GM18907 (cell line): ENCODE measurements around the gene PEF1.

ENCODE experiments used
- ATAC-seq: cut with Tn5 transposase; IDR thresholded peaks from one replicate; pipeline ENCODE4 v1.9.1; 2021; ENCODE audit warnings: mild to moderate bottlenecking, moderate library complexity; ENCODE audit not compliant: unreplicated experiment

PEF1 gene

DNA sequence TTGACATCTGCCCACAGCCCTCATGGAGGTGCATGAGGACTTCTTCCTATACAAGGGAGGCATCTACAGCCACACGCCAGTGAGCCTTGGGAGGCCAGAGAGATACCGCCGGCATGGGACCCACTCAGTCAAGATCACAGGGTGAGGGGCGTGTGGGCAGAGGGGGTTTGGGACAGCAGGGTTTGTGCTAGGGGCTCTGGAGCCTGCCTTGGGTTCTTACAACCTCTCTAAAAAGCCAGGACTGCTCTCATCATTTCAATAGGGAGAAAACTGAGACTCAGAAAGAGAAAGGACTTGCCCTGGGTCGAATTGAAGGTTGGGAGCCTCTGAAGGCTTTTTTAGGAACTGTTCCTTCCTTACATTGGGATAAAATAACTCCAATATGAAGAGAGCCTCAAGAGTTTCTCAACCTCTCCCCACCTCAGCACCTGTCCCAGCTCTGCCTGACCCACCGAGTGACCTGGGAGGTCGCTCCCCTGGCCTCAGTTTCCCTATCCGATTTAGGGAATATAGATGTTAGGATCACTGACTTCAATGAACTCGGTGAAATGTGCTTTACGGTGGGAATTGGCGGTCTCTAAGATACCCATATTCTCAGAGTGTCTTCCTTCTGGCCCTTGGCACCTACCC lies 58.8 kb downstream of the PEF1 start:
- no peak for ATAC-seq

DNA sequence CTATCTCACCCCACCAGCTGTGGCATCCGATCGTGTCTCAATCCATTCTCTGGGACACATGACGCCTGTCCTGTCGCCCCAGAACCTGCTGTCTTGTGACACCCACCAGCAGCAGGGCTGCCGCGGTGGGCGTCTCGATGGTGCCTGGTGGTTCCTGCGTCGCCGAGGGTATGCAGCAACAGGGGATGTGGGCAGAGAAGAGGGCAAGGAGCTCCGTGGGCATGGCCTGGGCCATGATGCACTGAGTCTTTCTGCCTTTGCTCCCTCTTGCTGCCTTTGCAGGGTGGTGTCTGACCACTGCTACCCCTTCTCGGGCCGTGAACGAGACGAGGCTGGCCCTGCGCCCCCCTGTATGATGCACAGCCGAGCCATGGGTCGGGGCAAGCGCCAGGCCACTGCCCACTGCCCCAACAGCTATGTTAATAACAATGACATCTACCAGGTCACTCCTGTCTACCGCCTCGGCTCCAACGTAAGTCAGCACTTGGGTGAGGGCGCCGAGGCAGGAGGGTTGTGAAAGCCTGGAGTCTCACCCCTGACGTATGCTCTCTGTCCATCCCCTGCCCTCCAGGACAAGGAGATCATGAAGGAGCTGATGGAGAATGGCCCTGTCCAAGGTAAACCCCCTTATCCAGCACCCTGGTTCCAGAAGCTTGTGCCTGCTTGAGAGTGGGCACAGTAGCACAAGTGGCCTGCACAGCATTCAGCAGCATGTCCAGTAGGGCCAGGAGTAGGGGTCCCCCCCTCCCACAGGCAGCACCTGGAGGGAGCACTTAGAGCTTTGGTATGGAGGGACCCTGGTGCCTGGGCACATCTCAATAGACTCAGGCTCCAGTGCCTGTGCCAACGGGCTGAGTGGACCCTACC lies 59.6 kb downstream of the PEF1 start:
- no peak for ATAC-seq

DNA sequence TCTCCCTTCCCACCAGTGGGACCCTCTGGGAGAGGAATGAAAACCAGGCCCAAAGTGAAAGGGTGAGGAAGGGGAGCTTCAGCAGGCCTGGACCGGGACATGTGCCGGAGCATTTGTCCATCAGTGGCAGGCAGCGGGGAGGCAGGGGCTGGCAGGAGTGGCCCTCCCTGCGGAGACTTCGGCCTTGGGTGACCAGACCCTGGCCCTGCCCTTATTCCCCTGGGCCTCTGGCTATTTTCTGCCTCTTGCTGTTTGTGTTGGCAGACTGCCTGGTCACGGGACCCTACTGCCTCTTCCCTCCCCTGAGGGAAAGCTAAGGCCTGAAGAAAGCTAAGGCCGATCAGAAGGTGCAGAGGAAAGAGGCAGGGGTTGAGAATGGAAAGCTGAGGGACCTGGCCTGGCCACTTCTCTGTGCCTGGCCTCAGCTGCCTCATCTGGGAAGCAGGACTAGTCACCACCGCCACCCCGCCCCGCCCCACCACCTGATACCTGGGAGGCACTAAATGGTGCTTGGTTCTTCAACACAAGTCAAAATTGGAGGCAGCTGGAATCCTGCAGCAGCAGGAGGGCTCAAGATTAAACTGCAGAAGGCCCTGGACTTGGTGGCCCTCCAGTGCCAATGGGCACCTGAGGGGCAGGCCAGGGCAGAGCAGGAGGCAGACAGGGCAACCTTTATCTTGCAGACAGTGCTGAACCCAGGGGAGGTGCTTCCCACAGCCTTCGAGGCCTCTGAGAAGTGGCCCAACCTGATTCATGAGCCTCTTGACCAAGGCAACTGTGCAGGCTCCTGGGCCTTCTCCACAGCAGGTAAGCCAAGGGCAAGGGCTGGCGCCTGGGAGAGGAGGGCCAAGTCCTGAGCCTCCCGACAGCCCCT lies 60.4 kb downstream of the PEF1 start:
- ATAC-seq: no peak

DNA sequence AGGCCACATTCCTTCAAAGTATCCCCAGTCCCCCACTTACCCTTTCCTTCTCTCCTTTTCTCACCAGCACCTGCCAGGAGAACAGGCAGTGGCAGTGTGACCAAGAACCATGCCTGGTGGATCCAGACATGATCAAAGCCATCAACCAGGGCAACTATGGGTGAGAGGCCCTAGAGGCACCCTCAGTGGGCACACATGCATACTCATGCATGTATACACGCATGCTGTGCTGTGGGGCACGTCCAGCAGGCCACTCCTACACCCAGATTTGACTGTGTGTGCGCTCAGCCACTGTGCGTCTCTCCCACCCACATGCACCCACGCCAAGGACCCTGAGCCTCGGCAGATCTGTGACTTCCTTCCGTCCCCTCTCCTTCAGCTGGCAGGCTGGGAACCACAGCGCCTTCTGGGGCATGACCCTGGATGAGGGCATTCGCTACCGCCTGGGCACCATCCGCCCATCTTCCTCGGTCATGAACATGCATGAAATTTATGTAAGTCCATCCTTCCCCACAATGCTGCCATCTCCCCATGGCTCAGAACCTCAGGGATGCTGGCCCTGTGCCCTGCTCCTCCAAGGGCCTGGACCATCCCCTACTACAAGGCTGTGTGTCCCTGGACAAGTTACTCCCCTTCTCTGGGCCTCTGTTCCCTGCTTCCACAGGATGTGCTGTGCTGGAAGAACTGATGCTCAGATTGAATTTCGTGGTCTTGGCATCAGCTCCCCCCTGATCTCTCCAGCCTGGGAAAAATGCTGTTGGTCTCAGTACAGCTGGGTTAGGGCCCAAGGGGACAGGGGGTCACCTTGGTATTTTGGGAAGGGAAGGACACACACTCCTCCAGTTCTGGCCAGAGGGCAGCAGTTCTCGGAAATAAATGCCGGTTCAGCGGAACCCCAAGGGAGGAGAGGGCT lies 61.3 kb downstream of the PEF1 start:
- no peak for ATAC-seq

DNA sequence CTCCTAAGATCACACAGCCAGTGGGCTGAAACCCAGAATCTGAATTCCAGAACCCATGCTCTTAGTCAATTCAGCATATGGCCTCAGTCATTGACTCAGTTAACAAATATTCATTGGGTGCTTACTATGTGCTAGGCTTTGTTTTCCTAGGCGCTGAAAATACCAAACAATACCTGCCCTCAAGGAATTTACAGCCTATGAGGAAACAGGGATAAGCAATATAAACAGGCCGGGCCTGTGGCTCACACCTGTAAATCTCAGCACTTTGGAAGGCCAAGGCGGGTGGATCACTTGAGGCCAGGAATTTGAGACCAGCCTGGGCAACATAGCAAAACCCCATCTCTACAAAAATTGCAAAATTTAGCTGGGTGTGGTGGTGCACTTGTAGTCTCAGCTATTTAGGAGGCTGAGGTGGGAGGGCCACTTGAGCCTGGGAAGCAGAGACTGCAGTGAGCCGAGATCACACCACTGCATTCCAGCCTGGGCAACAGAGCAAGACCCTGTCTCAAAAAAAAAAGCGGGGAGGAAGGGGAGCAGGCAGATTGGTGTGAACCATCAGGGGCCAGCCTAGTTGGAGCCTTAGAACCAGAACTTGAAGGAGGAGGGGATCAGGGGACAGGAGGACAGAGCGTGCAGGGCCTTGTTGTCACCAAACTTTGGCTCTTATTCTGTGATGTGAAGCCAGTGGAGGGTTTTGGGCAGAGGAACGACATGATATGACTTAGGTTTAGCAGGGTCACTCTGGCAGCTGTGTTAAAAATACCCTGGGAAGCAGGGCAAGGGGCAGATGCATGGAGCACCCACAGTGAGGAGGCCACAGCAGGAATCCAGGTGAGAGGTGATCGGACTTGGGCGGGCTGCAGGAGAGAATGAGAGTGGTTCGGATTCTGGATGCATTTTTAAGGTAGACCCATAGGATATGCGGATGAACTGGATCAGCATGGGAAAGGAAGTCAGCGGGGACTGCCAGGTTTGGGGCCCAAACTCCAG lies 62.6 kb downstream of the PEF1 start:
- no peak for ATAC-seq

DNA sequence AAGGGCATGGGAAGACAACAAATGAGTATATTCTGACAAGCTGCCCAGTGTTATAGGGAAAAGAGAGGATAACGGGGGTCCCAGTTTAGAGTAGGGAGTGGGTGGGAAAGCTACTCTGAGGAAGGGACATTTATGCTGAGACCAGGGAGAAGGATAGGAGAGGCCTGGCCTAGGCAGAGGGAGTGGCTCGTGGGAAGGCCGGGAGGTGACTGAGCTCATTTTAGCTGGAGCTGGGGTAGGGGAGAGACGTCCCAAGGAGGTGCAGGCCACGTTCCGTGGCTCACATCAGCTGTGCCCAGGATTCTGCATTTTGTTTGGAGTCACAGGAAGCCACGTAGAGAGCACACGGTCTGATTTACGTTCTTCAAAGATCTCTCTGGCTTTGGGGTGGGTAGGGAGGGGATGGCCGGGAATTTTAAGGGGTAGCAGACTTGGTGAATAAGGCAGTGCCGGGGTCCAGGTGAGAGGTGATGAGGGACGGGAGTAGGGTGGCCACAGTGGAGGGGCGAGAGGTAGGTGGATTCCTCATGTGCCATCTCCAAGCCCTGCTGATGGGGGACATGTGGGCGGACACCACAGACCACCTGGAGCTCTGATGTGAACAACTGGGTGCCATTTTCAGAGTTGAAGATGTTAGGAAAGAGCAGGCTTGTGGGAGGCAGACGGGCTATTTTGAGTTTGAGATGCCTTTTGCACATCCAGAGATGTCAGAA lies 63.6 kb downstream of the PEF1 start:
- ATAC-seq: no peak

DNA sequence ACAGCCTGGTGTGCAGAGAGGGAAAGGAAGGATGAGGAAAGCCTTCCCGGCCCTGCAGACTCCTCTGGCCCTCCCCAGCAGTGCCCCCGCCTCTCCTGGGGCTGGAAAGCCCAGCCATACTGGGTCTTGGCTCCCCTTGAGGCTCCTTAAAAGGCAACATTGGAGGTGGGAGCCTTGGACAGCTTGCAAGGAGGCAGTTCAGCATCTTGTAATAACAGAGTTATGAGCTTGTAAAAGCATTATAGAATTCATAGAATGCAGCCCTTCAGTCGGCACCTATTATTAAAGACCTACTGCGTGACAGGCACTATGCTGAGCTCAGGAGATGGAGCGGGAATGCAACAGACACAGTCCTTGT lies 64.2 kb downstream of the PEF1 start:
- no peak for ATAC-seq
